ENCODE data around the gene EEFSEC.
"Not testable (repeated sequence)": the region's sequence is repeated elsewhere in the genome, so short reads cannot be mapped to it uniquely, and the experiment has no call there.

The EEFSEC gene

DNA sequence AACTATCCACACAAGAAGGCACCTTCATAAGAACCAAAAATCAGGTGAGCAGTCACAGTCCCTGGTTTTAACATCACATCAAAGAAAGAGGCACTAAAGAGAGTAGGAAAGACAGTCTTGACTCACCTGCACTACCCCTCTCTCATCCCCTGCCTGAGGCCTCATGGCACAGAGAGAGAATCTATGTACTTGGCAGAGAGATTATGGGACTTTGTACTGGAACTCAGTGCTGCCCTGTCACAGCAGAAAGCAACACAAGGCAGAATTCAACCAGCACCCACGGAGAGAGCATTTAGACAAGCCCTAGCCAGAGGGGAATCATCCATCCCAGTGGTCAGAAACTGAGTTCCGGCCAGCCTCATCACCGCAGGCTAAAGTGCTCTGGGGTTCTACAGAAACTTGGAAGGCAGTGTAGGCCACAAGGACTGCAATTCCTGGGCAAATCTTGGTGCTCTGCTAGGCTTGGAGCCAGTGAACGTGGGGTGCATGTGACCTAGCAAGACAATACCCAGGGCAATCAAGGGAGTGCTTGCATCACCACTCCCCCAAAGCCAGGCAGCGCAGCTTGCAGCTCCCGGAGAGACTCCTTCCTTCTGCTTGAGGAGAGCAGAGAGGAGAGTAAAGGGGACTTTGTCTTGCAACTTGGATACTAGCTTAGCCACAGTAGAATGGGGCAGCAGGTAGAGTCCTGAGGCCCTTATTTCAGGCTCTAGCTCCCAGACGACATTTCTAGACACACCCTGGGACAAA is 21.2 kb upstream of the EEFSEC start:
- TF ChIP-seq POLR2A (IDR thresholded peaks at IDR 0.05; ENCODE audit: low read depth, low read length) (no peak), TAF1 (IDR thresholded peaks at IDR 0.05; ENCODE audit: borderline replicate concordance, low read depth, low read length) (no peak), POLR2AphosphoS5 (IDR thresholded peaks at IDR 0.05; ENCODE audit: low read depth, low read length) (no peak)
- FAIRE-seq (no peak), DNase-seq (ENCODE audit: insufficient read length) (no peak)

DNA sequence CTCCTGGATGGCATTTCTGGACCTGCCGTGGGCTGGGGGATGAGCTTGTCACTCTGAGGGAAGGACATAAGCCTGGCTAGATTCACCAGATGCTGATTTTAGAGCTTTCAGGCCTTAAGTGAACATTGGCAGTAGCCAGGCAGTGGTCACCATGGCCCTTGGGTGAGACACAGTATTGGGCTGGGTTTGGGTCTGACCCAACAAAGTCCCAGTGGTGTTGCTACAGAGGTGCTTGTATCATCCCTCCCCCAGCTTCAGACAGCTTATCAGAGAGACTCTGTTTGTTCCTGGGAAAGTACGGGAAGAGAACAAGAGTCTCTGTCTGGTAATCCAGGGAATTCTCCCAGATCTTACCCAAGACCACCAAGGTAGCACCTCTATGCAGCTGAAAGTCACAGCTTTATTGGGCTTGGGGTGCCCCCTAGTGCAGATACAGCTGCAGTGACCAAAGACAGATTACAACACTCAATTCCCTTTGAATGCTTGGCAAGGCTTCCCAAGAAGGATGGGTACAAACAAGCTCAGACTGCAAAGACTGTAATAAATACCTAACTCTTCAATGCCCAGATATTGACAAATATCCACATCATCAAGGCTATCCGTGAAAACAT is 19.9 kb upstream of the EEFSEC start:
- DNase-seq (ENCODE audit: insufficient read length) = no peak
- TF ChIP-seq POLR2AphosphoS5 (IDR thresholded peaks at IDR 0.05; ENCODE audit: low read depth, low read length) = no peak
- TF ChIP-seq POLR2A (IDR thresholded peaks at IDR 0.05; ENCODE audit: low read depth, low read length) = no peak
- no peak for TF ChIP-seq TAF1 (IDR thresholded peaks at IDR 0.05; ENCODE audit: borderline replicate concordance, low read depth, low read length)
- peak; percentile 79 for FAIRE-seq

DNA sequence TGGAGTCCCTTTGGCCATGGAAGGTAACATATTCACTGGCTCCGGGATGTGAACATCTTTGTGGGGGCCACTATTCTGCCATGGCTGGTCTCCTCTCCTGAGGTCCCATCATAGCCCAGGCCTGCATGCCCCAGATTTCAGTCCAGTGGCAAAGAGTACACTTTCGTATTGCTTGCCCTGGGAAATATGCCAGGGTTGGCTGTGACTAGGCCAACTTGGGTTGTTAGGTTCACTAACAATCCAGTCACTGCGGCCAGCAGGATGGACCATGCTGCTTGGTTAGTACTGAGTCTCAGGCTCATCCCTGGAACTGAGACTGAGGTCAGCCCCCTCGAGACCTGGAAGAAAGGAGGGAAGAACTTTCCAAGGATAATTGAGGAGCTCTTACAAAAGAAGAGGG is 9.8 kb upstream of the EEFSEC start:
- FAIRE-seq (no peak), DNase-seq (ENCODE audit: insufficient read length) (no peak)
- TF ChIP-seq TAF1 (IDR thresholded peaks at IDR 0.05; ENCODE audit: borderline replicate concordance, low read depth, low read length) (no peak), POLR2A (IDR thresholded peaks at IDR 0.05; ENCODE audit: low read depth, low read length) (no peak), POLR2AphosphoS5 (IDR thresholded peaks at IDR 0.05; ENCODE audit: low read depth, low read length) (no peak)

DNA sequence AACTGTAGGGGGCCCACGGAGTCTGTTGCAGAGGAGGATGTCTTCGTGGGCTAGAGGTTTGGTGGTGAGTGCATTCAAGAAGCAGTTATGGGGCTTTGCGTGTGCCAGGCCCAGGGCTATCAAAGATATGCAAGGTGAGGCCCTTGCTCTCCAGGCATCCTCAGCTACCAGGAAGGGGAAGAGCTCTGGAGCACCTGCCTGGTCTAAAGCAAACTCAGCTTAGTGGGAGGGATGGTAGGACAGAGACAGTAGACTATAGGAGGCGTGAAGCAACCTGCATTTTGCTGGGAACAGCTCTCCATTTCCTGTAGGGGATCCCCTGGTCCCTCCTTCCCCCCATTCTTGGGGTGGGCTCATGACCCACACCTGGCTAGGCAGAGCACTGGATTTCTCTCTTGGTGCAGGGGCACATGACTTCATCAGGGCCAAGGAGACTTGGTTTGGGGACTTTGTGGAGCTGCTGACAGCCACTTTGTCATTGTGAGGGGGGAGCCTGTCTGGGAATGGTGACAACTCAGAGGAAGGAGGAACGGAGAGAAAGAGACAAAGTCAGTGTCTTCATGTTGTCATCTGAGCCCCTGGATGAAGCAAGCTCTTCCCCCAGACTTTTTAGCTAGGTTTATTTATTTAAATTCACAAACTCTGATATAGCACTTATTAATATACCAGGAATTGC is 8.6 kb upstream of the EEFSEC start:
- no peak for TF ChIP-seq TAF1 (IDR thresholded peaks at IDR 0.05; ENCODE audit: borderline replicate concordance, low read depth, low read length)
- TF ChIP-seq POLR2AphosphoS5 (IDR thresholded peaks at IDR 0.05; ENCODE audit: low read depth, low read length) = no peak
- TF ChIP-seq POLR2A (IDR thresholded peaks at IDR 0.05; ENCODE audit: low read depth, low read length) = no peak
- FAIRE-seq = no peak
- DNase-seq (ENCODE audit: insufficient read length) = no peak

DNA sequence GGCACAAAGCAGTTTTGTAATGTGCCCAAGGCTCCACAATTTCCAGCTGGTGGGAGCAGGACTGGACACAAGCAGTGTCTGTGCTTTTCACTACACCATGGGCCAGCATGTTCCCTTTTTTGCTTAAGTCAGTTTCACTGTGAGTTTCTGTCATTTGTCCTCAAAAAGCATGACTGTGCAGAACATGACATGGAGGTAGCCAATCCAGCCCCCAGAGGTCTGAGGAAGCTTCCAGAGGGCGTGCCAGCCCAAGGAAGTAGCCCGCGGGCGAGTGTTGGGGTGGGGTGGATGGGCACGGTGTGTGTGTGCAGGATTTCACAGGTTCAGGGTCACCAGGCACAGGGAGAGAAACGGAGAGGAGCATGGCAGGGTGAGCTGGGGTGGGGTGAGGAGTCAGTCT is 8.0 kb upstream of the EEFSEC start:
- no peak for TF ChIP-seq TAF1 (IDR thresholded peaks at IDR 0.05; ENCODE audit: borderline replicate concordance, low read depth, low read length)
- no peak for TF ChIP-seq POLR2A (IDR thresholded peaks at IDR 0.05; ENCODE audit: low read depth, low read length)
- TF ChIP-seq POLR2AphosphoS5 (IDR thresholded peaks at IDR 0.05; ENCODE audit: low read depth, low read length) = no peak
- no peak for DNase-seq (ENCODE audit: insufficient read length)
- no peak for FAIRE-seq

DNA sequence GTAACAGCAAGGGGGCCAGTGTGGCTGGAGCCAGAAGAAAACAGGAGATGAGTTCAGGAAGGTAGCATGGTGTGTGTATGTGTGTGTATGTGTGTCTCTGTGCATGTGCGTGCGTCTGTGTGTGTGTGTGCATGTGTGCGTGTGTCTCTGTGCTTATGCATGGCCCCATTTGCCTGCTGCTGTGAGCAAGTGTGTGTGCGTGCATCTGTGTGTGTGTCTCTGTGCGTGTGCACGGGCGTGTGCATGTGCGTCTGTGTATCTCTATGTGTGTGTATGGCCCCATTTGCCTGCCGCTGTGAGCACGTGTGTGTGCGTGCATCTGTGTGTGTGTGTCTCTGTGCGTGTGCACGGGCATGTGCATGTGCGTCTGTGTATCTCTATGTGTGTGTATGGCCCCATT is 7.1 kb upstream of the EEFSEC start:
- DNase-seq (ENCODE audit: insufficient read length) (no peak), FAIRE-seq (no peak)
- no peak for TF ChIP-seq POLR2AphosphoS5 (IDR thresholded peaks at IDR 0.05; ENCODE audit: low read depth, low read length)
- no peak for TF ChIP-seq POLR2A (IDR thresholded peaks at IDR 0.05; ENCODE audit: low read depth, low read length)
- no peak for TF ChIP-seq TAF1 (IDR thresholded peaks at IDR 0.05; ENCODE audit: borderline replicate concordance, low read depth, low read length)

DNA sequence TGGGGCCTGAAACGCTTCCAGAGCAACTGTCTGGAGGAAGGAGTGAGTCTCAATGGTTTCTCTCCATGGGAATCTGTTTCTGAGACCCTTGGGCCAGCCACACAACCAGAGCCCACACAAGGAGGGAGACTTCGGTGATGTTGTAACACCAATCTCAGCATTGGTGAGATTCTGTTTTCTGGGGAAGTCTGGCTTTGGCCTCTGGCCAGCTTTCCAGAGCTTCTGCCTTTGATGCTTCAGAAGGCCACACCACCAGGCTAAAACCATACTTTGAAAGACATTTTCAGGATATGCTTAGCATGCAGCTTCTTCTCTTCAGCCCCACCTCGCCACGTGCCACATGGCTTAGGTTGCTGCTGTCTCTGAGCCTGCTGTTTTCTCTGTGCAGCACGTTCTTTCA is 3.6 kb upstream of the EEFSEC start:
- FAIRE-seq (no peak), DNase-seq (ENCODE audit: insufficient read length) (no peak)
- TF ChIP-seq TAF1 (IDR thresholded peaks at IDR 0.05; ENCODE audit: borderline replicate concordance, low read depth, low read length) = no peak
- TF ChIP-seq POLR2AphosphoS5 (IDR thresholded peaks at IDR 0.05; ENCODE audit: low read depth, low read length) = no peak
- no peak for TF ChIP-seq POLR2A (IDR thresholded peaks at IDR 0.05; ENCODE audit: low read depth, low read length)

DNA sequence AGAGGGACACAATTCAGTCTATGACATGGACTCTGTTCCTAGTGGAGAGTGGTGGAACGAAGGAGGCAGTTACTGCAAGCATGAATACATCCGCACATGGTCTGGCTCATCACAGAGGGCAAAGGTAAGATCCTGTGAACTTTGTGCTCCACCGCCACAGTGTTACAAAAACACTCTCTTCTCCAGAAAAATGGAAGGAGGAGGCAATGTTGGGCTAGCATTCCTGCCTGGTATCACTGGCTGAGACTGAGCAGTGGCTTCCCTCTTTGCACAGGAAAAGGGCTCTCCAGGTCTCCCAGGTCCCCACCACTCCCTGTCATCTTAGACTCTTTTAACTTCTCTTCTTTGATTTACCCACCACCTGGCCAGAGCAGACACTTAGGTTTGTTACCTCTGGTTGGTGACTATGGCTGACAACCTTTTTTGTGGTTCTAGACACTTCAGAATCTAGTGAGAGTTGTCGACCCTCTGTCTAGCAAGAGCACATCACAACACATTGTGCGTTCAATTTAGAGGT is 1.5 kb upstream of the EEFSEC start:
- no peak for DNase-seq (ENCODE audit: insufficient read length)
- no peak for FAIRE-seq
- TF ChIP-seq POLR2A (IDR thresholded peaks at IDR 0.05; ENCODE audit: low read depth, low read length) = no peak
- no peak for TF ChIP-seq TAF1 (IDR thresholded peaks at IDR 0.05; ENCODE audit: borderline replicate concordance, low read depth, low read length)
- TF ChIP-seq POLR2AphosphoS5 (IDR thresholded peaks at IDR 0.05; ENCODE audit: low read depth, low read length) = no peak

DNA sequence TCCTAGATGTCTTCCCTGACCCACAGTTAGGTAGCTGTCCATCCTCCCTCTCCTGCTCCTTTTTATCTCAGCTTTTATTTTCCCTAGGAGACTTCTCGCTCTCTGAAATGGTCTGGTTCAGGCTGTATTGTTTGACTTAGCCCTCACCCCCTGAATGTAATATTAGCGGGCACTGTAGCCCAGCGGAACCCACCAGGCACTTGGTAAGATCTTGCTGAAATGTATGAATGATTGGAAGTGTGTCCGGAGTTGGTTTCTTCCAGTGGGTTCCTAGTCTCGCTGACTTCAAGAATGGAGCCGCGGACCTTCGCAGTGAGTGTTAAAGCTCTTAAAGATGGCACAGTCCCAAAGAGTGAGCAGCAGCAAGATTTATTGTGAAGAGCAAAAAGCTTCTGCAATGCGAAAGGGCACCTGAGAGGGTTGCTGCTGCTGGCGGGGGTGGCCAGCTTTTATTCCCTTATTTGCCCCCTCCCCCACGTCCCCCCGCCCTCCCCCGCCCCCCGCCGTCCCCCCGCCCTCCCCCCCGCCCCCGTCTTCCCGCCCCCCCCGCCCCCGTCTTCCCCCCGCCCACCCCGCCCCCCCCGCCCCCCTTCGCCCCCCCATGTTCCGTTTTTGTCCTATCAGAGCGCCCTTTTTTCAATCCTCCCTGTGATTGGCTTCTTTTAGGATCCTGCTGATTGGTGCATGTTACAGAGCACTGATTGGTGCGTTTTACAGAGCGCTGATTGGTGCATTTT is 694 bp upstream of the EEFSEC start:
- DNase-seq (ENCODE audit: insufficient read length) = no peak
- no peak for FAIRE-seq
- TF ChIP-seq POLR2AphosphoS5 (IDR thresholded peaks at IDR 0.05; ENCODE audit: low read depth, low read length) (no peak), POLR2A (IDR thresholded peaks at IDR 0.05; ENCODE audit: low read depth, low read length) (no peak), TAF1 (IDR thresholded peaks at IDR 0.05; ENCODE audit: borderline replicate concordance, low read depth, low read length) (no peak)

DNA sequence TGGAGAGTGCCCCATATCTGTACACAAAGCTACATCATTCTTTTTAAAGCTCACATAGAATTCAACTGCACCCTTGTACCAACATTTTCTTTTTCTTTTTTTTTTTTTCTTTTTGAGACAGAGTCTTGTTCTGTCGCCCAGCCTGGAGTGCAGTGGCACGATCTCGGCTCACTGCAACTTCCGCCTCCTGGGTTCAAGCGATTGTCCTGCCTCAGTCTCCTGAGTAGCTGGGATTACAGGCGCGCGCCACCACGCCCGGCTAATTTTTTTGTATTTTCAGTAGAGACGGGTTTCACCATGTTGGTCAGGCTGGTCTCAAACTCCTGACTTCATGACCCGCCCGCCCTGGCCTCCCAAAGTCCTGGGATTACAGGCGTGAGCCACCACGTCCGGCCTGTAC is 1.1 kb downstream of the EEFSEC start:
- FAIRE-seq; DNase-seq (ENCODE audit: insufficient read length): not testable (repeated sequence)

DNA sequence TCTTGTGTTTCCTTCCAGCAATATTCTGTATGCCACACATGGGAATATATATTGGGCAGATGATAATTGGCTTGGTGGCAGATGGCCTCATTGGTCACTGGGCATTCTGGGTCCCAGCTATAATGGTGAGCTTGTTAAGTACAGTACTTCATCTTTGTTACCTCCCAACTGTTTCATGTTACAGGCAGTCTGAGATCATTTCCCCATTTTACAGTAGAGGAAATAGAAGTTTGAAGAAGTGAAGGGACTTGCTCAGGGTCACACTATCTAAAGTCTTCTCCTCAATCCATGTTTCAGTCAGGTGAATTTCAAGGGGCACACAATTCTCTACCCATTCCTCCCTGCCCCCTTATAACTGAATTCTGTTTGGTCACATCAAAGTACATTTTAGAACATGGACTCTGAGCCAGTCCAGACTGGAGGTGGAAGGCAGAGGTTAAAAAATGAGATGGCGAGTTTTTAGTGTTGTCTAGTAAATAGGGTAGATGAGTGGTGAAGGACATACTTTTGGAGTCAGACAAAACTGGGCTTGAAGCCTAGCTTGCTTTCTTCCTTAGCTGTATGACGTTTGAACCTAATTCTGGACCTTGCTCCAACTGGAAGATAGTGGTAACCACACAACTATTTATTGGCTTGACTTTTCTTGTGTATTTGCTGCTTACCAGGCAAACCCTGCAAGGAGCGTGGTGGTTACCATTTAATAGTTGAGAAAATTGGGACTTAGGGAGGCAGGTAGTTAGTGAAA is 2.5 kb downstream of the EEFSEC start:
- DNase-seq (ENCODE audit: insufficient read length) (no peak), FAIRE-seq (no peak)
- TF ChIP-seq TAF1 (IDR thresholded peaks at IDR 0.05; ENCODE audit: borderline replicate concordance, low read depth, low read length) (no peak), POLR2A (IDR thresholded peaks at IDR 0.05; ENCODE audit: low read depth, low read length) (no peak), POLR2AphosphoS5 (IDR thresholded peaks at IDR 0.05; ENCODE audit: low read depth, low read length) (no peak)

Data from GM12892 (cell line).